HL-60 (cell line): ENCODE results near the gene ZNF473.

ENCODE experiments used
- DNase-seq, 2 experiments: peaks; one replicate each; pipeline ENCODE4 v3.0.0-alpha.2; 2010 to 2020; ENCODE audit warnings: low read depth in 1 of 2, low spot score in 1 of 2
- H3K27ac ChIP-seq: fragments of 250-450 bp; sonication (Bioruptor Pico); replicated peaks from 2 replicates; pipeline ENCODE4 v1.5.1; 2020; ENCODE audit warnings: mild to moderate bottlenecking, moderate library complexity
- H3K27me3 ChIP-seq: fragments of 250-450 bp; sonication (Bioruptor Pico); 2 replicates; pipeline ENCODE4 v1.5.1; 2021; ENCODE audit warnings: mild to moderate bottlenecking, moderate library complexity; ENCODE audit not compliant: insufficient read depth, poor library complexity, severe bottlenecking
- H3K4me3 ChIP-seq: replicated peaks from 2 replicates; pipeline ENCODE4 v1.5.1; 2011; ENCODE audit warnings: mild to moderate bottlenecking, control low read depth, low read length; ENCODE audit not compliant: insufficient read depth
- CTCF ChIP-seq: IDR thresholded peaks from one replicate; pipeline ENCODE4 v1.5.1; 2011; ENCODE audit warnings: low read length, control low read depth, inconsistent platforms; ENCODE audit not compliant: insufficient read depth
- GABPA ChIP-seq: IDR thresholded peaks from 2 replicates; pipeline ENCODE4 v1.6.1; 2012; ENCODE audit warnings: low read depth
- POLR2AphosphoS5 ChIP-seq: IDR thresholded peaks from 2 replicates; pipeline ENCODE4 v1.6.1; 2012; ENCODE audit warnings: low read depth
- SPI1 ChIP-seq: IDR thresholded peaks from 2 replicates; pipeline ENCODE4 v1.6.1; 2012; ENCODE audit warnings: low read depth, mild to moderate bottlenecking, borderline replicate concordance
- TF ChIP-seq, protein P1 (sequence below): IDR thresholded peaks from 2 replicates; pipeline ENCODE4 v1.6.1; 2012; ENCODE audit warnings: low read depth; ENCODE audit not compliant: insufficient replicate concordance

ZNF473 gene

GRCh38 chr19:50043967-50044366, 18.2 kb downstream of the ZNF473 start:
- no peak for DNase-seq
- no peak for TF ChIP-seq SPI1
- no peak for TF ChIP-seq GABPA
- TF ChIP-seq POLR2AphosphoS5: no peak
- TF ChIP-seq, protein P1, sequence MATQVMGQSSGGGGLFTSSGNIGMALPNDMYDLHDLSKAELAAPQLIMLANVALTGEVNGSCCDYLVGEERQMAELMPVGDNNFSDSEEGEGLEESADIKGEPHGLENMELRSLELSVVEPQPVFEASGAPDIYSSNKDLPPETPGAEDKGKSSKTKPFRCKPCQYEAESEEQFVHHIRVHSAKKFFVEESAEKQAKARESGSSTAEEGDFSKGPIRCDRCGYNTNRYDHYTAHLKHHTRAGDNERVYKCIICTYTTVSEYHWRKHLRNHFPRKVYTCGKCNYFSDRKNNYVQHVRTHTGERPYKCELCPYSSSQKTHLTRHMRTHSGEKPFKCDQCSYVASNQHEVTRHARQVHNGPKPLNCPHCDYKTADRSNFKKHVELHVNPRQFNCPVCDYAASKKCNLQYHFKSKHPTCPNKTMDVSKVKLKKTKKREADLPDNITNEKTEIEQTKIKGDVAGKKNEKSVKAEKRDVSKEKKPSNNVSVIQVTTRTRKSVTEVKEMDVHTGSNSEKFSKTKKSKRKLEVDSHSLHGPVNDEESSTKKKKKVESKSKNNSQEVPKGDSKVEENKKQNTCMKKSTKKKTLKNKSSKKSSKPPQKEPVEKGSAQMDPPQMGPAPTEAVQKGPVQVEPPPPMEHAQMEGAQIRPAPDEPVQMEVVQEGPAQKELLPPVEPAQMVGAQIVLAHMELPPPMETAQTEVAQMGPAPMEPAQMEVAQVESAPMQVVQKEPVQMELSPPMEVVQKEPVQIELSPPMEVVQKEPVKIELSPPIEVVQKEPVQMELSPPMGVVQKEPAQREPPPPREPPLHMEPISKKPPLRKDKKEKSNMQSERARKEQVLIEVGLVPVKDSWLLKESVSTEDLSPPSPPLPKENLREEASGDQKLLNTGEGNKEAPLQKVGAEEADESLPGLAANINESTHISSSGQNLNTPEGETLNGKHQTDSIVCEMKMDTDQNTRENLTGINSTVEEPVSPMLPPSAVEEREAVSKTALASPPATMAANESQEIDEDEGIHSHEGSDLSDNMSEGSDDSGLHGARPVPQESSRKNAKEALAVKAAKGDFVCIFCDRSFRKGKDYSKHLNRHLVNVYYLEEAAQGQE: no peak
- no peak for TF ChIP-seq CTCF
- H3K4me3 ChIP-seq: no peak overlapping the region
- H3K27ac ChIP-seq: no peak overlapping the region
- H3K27me3 ChIP-seq: no peaks in the 10 kb centered on the region

GRCh38 chr19:50044922-50045321, 19.1 kb downstream of the ZNF473 start:
- H3K4me3 ChIP-seq: no peak overlapping the region
- no peak overlapping the region for H3K27ac ChIP-seq
- DNase-seq: no peak
- no peaks in the 10 kb centered on the region for H3K27me3 ChIP-seq
- no peak for TF ChIP-seq CTCF
- TF ChIP-seq, protein P1: no peak
- no peak for TF ChIP-seq POLR2AphosphoS5
- TF ChIP-seq GABPA: no peak
- TF ChIP-seq SPI1: no peak

- no peaks in the 10 kb centered on the region for H3K27me3 ChIP-seq
- no peak for TF ChIP-seq POLR2AphosphoS5
- TF ChIP-seq SPI1: no peak
- TF ChIP-seq GABPA: no peak
- TF ChIP-seq CTCF: peak; percentile 36
- TF ChIP-seq, protein P1: no peak
- H3K27ac ChIP-seq: no peak overlapping the region
- DNase-seq: peak in 1 of 2 experiments; percentile 18
- no peak overlapping the region for H3K4me3 ChIP-seq
These were observed 21.1 kb downstream of the ZNF473 start for GRCh38 chr19:50046649-50047503.
